CD4-positive, CD25-positive, alpha-beta regulatory T cell (primary cell): Measurements from ENCODE around the gene BABAM2. TPM values are rescaled to one million over a fixed set of nuclear protein-coding genes. Genes with fewer than 3 reads are reported as not detected.

Experiments used
- ATAC-seq, 2 donors: fragments of 150-1000 bp; cut with Tn5 transposase; one replicate each; pipeline ENCODE4 v1.10.0; 2021; ENCODE audit warnings: low read depth in 2 of 2, moderate number of reproducible peaks in 2 of 2, moderate library complexity in 1 of 2
- DNase-seq, 3 donors: peaks; one replicate each; pipeline versions ENCODE4 v3.0.0 to v3.0.0-alpha.2; 2012 to 2022; ENCODE audit warnings: mixed read lengths in 1 of 3
- H3K27ac ChIP-seq: one replicate; pipeline ENCODE4 v1.7.0; 2013; ENCODE audit warnings: mild to moderate bottlenecking, low read length; ENCODE audit not compliant: insufficient read depth, poor library complexity, severe bottlenecking
- H3K27me3 ChIP-seq: one replicate; pipeline ENCODE4 v1.7.0; 2013; ENCODE audit warnings: low read length; ENCODE audit not compliant: control insufficient read depth, insufficient read depth
- H3K36me3 ChIP-seq: one replicate; pipeline ENCODE4 v1.7.0; 2013; ENCODE audit warnings: mild to moderate bottlenecking, low read length, moderate library complexity; ENCODE audit not compliant: control insufficient read depth, insufficient read depth
- H3K4me1 ChIP-seq: 2 replicates; pipeline ENCODE4 v1.7.0; 2013; ENCODE audit warnings: mild to moderate bottlenecking, low read length; ENCODE audit not compliant: insufficient read depth, control insufficient read depth, poor library complexity, severe bottlenecking
- H3K4me3 ChIP-seq: one replicate; pipeline ENCODE4 v1.7.0; 2013; ENCODE audit warnings: low read depth, mild to moderate bottlenecking, low read length, moderate library complexity
- H3K9me3 ChIP-seq, 2 experiments: 1 replicate in 1 of 2; 2 replicates in 1 of 2; pipeline ENCODE4 v1.7.0; 2013; ENCODE audit warnings: low read length in 2 of 2, mild to moderate bottlenecking in 1 of 2, moderate library complexity in 1 of 2; ENCODE audit not compliant: control insufficient read depth in 2 of 2
- H3K27ac Mint-ChIP-seq, 3 donors: one replicate each; pipeline ENCODE4 v1.8.0; 2020 to 2022; ENCODE audit warnings: mild to moderate bottlenecking in 3 of 3, mixed read lengths in 3 of 3, moderate library complexity in 2 of 3
- H3K27me3 Mint-ChIP-seq: one replicate; pipeline ENCODE4 v1.8.0; 2022; ENCODE audit warnings: mild to moderate bottlenecking, mixed read lengths
- H3K36me3 Mint-ChIP-seq: one replicate; pipeline ENCODE4 v1.8.0; 2020; ENCODE audit warnings: mixed read lengths
- H3K4me1 Mint-ChIP-seq, 4 donors: one replicate each; pipeline ENCODE4 v1.8.0; 2020 to 2022; ENCODE audit warnings: mixed read lengths in 4 of 4, mild to moderate bottlenecking in 1 of 4
- H3K4me3 Mint-ChIP-seq, 4 donors: one replicate each; pipeline ENCODE4 v1.8.0; 2020 to 2022; ENCODE audit warnings: mild to moderate bottlenecking in 4 of 4, mixed read lengths in 4 of 4, moderate library complexity in 3 of 4
- H3K9me3 Mint-ChIP-seq, 7 donors: one replicate each; pipeline ENCODE4 v1.8.0; 2020 to 2022; ENCODE audit warnings: mixed read lengths in 7 of 7, mild to moderate bottlenecking in 3 of 7, moderate library complexity in 2 of 7
- polyA plus RNA-seq, 4 donors: library from polyadenylated mRNA; unstranded; fragments of 300-500 nt; fragmentation: Illumina TruSeq; gene quantifications; one replicate each; pipeline ENCODE4 v1.2.3, GENCODE V29; 2021
- total RNA-seq: library from RNA; stranded (reverse); gene quantifications from one replicate; pipeline ENCODE4 v1.2.3, GENCODE V29; 2022

BABAM2 gene
- total and polyA plus RNA-seq, 5 donors from 2014 or later = 42.9 to 70.0 (median 58.5) TPM

DNA sequence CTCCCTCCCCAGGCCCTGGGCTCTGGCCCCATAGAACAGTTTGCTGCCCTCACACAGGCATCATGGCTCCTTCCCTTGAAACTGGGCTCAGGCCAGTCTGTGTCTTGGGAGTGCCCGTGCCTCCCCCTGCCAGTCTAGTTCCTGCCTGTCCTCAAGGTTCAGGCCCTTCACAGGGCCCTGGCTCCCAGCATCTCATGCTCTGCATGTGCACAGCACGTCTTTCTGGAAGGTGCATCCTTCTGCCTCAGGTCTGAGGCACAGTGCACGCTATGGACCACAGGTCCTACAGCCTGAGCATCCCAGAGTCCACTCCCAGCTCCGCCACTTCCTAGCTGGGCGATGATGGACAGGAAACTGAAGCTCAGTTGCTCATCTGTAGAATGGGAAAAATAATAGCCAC, 466.5 kb downstream of the BABAM2 start:
- H3K36me3 Mint-ChIP-seq = no peaks in the 10 kb centered on the region
- H3K4me3 Mint-ChIP-seq = peak overlapping the region in 1 of 4 donors; percentile 9
- ATAC-seq (no peak), DNase-seq (no peak)
- H3K27me3 Mint-ChIP-seq = peaks cover 9% of the 10 kb centered on the region
- Histone ChIP-seq H3K4me3 (no peak overlapping the region), H3K9me3 (no peaks in the 10 kb centered on the region), H3K4me1 (peaks cover 36% of the 10 kb centered on the region), H3K36me3 (no peaks in the 10 kb centered on the region), H3K27me3 (no peaks in the 10 kb centered on the region), H3K27ac (no peak overlapping the region)
- peaks cover 7 to 50% (median 22%) of the 10 kb centered on the region in 4 donors for H3K4me1 Mint-ChIP-seq
- peak overlapping the region in 1 of 3 donors; percentile 25 for H3K27ac Mint-ChIP-seq
- peaks cover 0 to 1% (median 0%) of the 10 kb centered on the region in 7 donors for H3K9me3 Mint-ChIP-seq

- peak overlapping the region in 1 of 4 donors; percentile 87 for H3K4me3 Mint-ChIP-seq
- Histone ChIP-seq H3K27ac (peak overlapping the region; percentile 82), H3K4me1 (peaks cover 36% of the 10 kb centered on the region), H3K27me3 (no peaks in the 10 kb centered on the region), H3K4me3 (no peak overlapping the region), H3K36me3 (no peaks in the 10 kb centered on the region), H3K9me3 (no peaks in the 10 kb centered on the region)
- peaks cover 11 to 57% (median 24%) of the 10 kb centered on the region in 4 donors for H3K4me1 Mint-ChIP-seq
- no peak for ATAC-seq
- no peaks in the 10 kb centered on the region for H3K36me3 Mint-ChIP-seq
- peaks cover 0 to 1% (median 0%) of the 10 kb centered on the region in 7 donors for H3K9me3 Mint-ChIP-seq
- peaks cover 7% of the 10 kb centered on the region for H3K27me3 Mint-ChIP-seq
- DNase-seq = no peak
- peak overlapping the region; percentile 69 to 98 (median 97) for H3K27ac Mint-ChIP-seq
Observed at GRCh38 chr2:28357948-28358667, 467.6 kb downstream of the BABAM2 start.

GRCh38 chr2:28358668-28359201, 468.2 kb downstream of the BABAM2 start:
- H3K36me3 ChIP-seq = no peaks in the 10 kb centered on the region
- H3K4me3 ChIP-seq = peak overlapping the region; percentile 35
- ATAC-seq = no peak
- no peaks in the 10 kb centered on the region for H3K36me3 Mint-ChIP-seq
- peaks cover 11 to 60% (median 24%) of the 10 kb centered on the region in 4 donors for H3K4me1 Mint-ChIP-seq
- peaks cover 0 to 1% (median 0%) of the 10 kb centered on the region in 7 donors for H3K9me3 Mint-ChIP-seq
- H3K4me1 ChIP-seq = peaks cover 36% of the 10 kb centered on the region
- no peaks in the 10 kb centered on the region for H3K27me3 ChIP-seq
- H3K27ac ChIP-seq = peak overlapping the region; percentile 82
- peak in 2 of 3 donors; percentile 26 to 37 for DNase-seq
- peak overlapping the region; percentile 97 to 100 (median 98) for H3K27ac Mint-ChIP-seq
- H3K27me3 Mint-ChIP-seq = peaks cover 7% of the 10 kb centered on the region
- H3K4me3 Mint-ChIP-seq = peak overlapping the region in 3 of 4 donors; percentile 84 to 87 (median 86)
- H3K9me3 ChIP-seq = no peaks in the 10 kb centered on the region

DNA sequence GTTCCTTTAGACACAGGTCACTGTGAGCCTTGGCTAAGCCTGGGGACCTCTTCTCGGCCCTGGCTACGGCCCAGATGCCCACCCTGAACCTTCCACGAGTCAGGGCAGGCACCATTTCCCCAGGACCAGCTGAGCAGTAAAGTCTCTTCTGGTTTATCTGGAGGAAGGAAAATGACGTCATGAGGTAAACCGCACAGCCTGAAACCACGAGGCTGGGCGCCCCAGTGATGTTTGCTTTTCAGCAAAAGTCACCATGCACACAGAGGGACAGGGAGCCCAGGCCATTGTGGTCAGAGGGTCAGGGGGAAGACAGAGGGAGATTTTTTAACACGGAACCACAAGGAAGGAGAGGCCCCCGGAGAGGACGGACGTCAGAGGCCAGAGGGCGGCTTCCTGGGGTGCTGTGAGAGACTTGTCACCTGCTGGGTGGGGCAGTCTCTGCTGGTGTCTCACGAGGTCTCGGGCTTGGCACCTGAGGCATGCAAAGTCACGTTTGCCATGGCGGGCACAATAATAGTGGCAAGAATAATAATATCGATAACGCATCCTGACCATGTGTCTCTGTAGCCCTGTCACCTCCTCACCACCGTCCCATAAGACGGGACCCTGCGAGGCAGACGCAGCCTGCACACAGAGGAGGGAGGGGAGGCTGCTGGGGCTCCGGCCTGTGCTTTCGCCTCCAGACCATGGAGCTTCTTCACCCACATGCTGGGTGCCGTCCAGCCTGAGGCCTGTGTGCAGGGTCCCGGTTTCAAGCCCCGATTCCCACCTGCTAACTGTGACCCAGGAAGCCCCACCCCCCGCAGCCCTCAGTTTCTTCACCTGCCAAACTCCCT, 468.9 kb downstream of the BABAM2 start:
- no peaks in the 10 kb centered on the region for H3K9me3 ChIP-seq
- no peaks in the 10 kb centered on the region for H3K27me3 ChIP-seq
- peak overlapping the region; percentile 82 for H3K27ac ChIP-seq
- DNase-seq (peak; percentile 73 to 93 (median 87)), ATAC-seq (peak; percentile 83 to 84)
- H3K27ac Mint-ChIP-seq = peak overlapping the region; percentile 97 to 100 (median 98)
- peaks cover 7% of the 10 kb centered on the region for H3K27me3 Mint-ChIP-seq
- H3K4me1 ChIP-seq = peaks cover 43% of the 10 kb centered on the region
- H3K4me1 Mint-ChIP-seq = peaks cover 11 to 65% (median 24%) of the 10 kb centered on the region in 4 donors
- H3K4me3 Mint-ChIP-seq = peak overlapping the region; percentile 84 to 87 (median 85)
- no peaks in the 10 kb centered on the region for H3K36me3 ChIP-seq
- H3K9me3 Mint-ChIP-seq = peaks cover 0 to 1% (median 0%) of the 10 kb centered on the region in 7 donors
- peak overlapping the region; percentile 35 for H3K4me3 ChIP-seq
- no peaks in the 10 kb centered on the region for H3K36me3 Mint-ChIP-seq

- DNase-seq = no peak
- Histone ChIP-seq H3K4me3 (no peak overlapping the region), H3K27me3 (no peaks in the 10 kb centered on the region), H3K9me3 (no peaks in the 10 kb centered on the region), H3K4me1 (peaks cover 50% of the 10 kb centered on the region), H3K27ac (peak overlapping the region; percentile 82), H3K36me3 (no peaks in the 10 kb centered on the region)
- Mint-ChIP-seq H3K27me3 (peaks cover 7% of the 10 kb centered on the region), H3K4me1 (peaks cover 18 to 69% (median 30%) of the 10 kb centered on the region in 4 donors), H3K9me3 (peaks cover 0 to 1% (median 0%) of the 10 kb centered on the region in 7 donors), H3K27ac (peak overlapping the region; percentile 71 to 98 (median 97)), H3K36me3 (no peaks in the 10 kb centered on the region), H3K4me3 (peak overlapping the region in 2 of 4 donors; percentile 86 to 87)
- no peak for ATAC-seq
Observed at GRCh38 chr2:28360058-28360717, 469.7 kb downstream of the BABAM2 start.

- no peak overlapping the region for H3K4me3 Mint-ChIP-seq
- H3K27ac Mint-ChIP-seq = peak overlapping the region; percentile 71 to 98 (median 97)
- ATAC-seq = no peak
- DNase-seq = no peak
- peaks cover 22 to 75% (median 35%) of the 10 kb centered on the region in 4 donors for H3K4me1 Mint-ChIP-seq
- H3K9me3 ChIP-seq = no peaks in the 10 kb centered on the region
- peaks cover 56% of the 10 kb centered on the region for H3K4me1 ChIP-seq
- H3K36me3 ChIP-seq = no peaks in the 10 kb centered on the region
- H3K27ac ChIP-seq = no peak overlapping the region
- peaks cover 7% of the 10 kb centered on the region for H3K27me3 Mint-ChIP-seq
- no peaks in the 10 kb centered on the region for H3K27me3 ChIP-seq
- H3K9me3 Mint-ChIP-seq = peaks cover 0 to 1% (median 0%) of the 10 kb centered on the region in 7 donors
- H3K4me3 ChIP-seq = no peak overlapping the region
- H3K36me3 Mint-ChIP-seq = no peaks in the 10 kb centered on the region
Observed at GRCh38 chr2:28360718-28361293, 470.3 kb downstream of the BABAM2 start.
